GM23338 (cell line): Measurements from ENCODE around the gene ST8SIA1. TPM values are rescaled to one million over a fixed set of nuclear protein-coding genes. Genes with fewer than 3 reads are reported as not detected.
A peak's percentile ranks its signal among the peaks of the same experiment; 100 is the strongest.

Source experiments
- ATAC-seq: fragments of 200-7000 bp; cut with Tn5 transposase; 3 replicates; pipeline ENCODE4 v1.9.1; 2020
- DNase-seq: peaks from one replicate; pipeline ENCODE4 v3.0.0-alpha.2; 2015; ENCODE audit warnings: low spot score
- H2AFZ ChIP-seq: fragments of 200-600 bp; sonication (generic); 2 replicates; pipeline ENCODE4 v1.8.0; 2016; ENCODE audit warnings: antibody characterized with exemption, mild to moderate bottlenecking, moderate library complexity
- H3F3A ChIP-seq: fragments of 200-600 bp; sonication (generic); replicated peaks from 2 replicates; pipeline ENCODE4 v1.8.0; 2017; ENCODE audit warnings: antibody characterized with exemption, mixed run types, low read depth
- H3K27ac ChIP-seq: fragments of 200-600 bp; sonication (generic); 2 replicates; pipeline ENCODE4 v1.6.1; 2016; ENCODE audit warnings: low read depth
- H3K27me3 ChIP-seq: fragments of 200-600 bp; sonication (generic); 2 replicates; pipeline ENCODE4 v1.8.0; 2016; ENCODE audit warnings: mild to moderate bottlenecking, mixed run types, moderate library complexity; ENCODE audit not compliant: insufficient read depth
- H3K36me3 ChIP-seq: fragments of 200-600 bp; sonication (generic); 2 replicates; pipeline ENCODE4 v1.8.0; 2016; ENCODE audit warnings: mild to moderate bottlenecking; ENCODE audit not compliant: insufficient read depth
- H3K4me1 ChIP-seq: fragments of 200-600 bp; sonication (generic); 2 replicates; pipeline ENCODE4 v1.8.0; 2016; ENCODE audit warnings: mild to moderate bottlenecking, moderate library complexity; ENCODE audit not compliant: insufficient read depth
- H3K4me2 ChIP-seq: fragments of 200-600 bp; sonication (generic); 2 replicates; pipeline ENCODE4 v1.7.1; 2017; ENCODE audit warnings: mixed run types
- H3K4me3 ChIP-seq: fragments of 200-600 bp; sonication (generic); 2 replicates; pipeline ENCODE4 v1.6.1; 2016; ENCODE audit warnings: mixed run types
- H3K79me2 ChIP-seq: fragments of 200-600 bp; sonication (generic); replicated peaks from 2 replicates; pipeline ENCODE4 v1.8.0; 2017; ENCODE audit warnings: mild to moderate bottlenecking; ENCODE audit not compliant: insufficient read depth
- H3K9me2 ChIP-seq: fragments of 200-600 bp; sonication (generic); 2 replicates; pipeline ENCODE4 v1.8.0; 2017; ENCODE audit not compliant: insufficient read depth
- H4K20me1 ChIP-seq: fragments of 200-600 bp; sonication (generic); replicated peaks from 2 replicates; pipeline ENCODE4 v1.8.0; 2017; ENCODE audit warnings: mild to moderate bottlenecking; ENCODE audit not compliant: insufficient read depth
- H3K27ac Mint-ChIP-seq: 2 replicates; pipeline ENCODE4 v1.8.0; 2020; ENCODE audit warnings: inconsistent platforms, mild to moderate bottlenecking, moderate library complexity, mixed read lengths
- H3K27me3 Mint-ChIP-seq: 3 replicates; pipeline ENCODE4 v1.8.0; 2022; ENCODE audit warnings: low read depth, mild to moderate bottlenecking, moderate library complexity, mixed read lengths, inconsistent platforms; ENCODE audit not compliant: insufficient read depth, poor library complexity
- H3K36me3 Mint-ChIP-seq: 3 replicates; pipeline ENCODE4 v1.8.0; 2021; ENCODE audit warnings: low read depth, mild to moderate bottlenecking, inconsistent platforms, moderate library complexity, mixed read lengths
- H3K4me1 Mint-ChIP-seq: 3 replicates; pipeline ENCODE4 v1.8.0; 2020; ENCODE audit warnings: mild to moderate bottlenecking, inconsistent platforms, mixed read lengths
- H3K4me3 Mint-ChIP-seq: 3 replicates; pipeline ENCODE4 v1.8.0; 2021; ENCODE audit warnings: moderate library complexity, mild to moderate bottlenecking, inconsistent platforms, mixed read lengths
- H3K9me3 Mint-ChIP-seq: 3 replicates; pipeline ENCODE4 v1.8.0; 2020; ENCODE audit warnings: moderate library complexity, mild to moderate bottlenecking, inconsistent platforms, mixed read lengths
- CREB1 ChIP-seq: fragments of 250-450 bp; sonication (Bioruptor Pico); IDR thresholded peaks from 2 replicates; pipeline ENCODE4 v1.5.0; 2020; ENCODE audit warnings: low read depth, mild to moderate bottlenecking, moderate library complexity
- EZH2phosphoT487 ChIP-seq: fragments of 200-600 bp; sonication (generic); IDR thresholded peaks from one replicate; pipeline ENCODE4 v1.8.1; 2018; ENCODE audit warnings: antibody characterized with exemption; ENCODE audit not compliant: unreplicated experiment
- NANOG ChIP-seq: IDR thresholded peaks from 2 replicates; pipeline ENCODE4 v1.6.1; 2016; ENCODE audit warnings: antibody characterized with exemption, borderline replicate concordance
- REST ChIP-seq: IDR thresholded peaks from one replicate; pipeline ENCODE4 v1.6.1; 2018; ENCODE audit warnings: antibody characterized with exemption; ENCODE audit not compliant: unreplicated experiment
- STAT1 ChIP-seq: IDR thresholded peaks from one replicate; pipeline ENCODE4 v1.6.1; 2016; ENCODE audit warnings: antibody characterized with exemption; ENCODE audit not compliant: unreplicated experiment
- ZNF114 ChIP-seq: fragments of 250-450 bp; sonication (Bioruptor Pico); IDR thresholded peaks from 2 replicates; pipeline ENCODE4 v1.5.0; 2020; ENCODE audit warnings: mild to moderate bottlenecking, moderate library complexity
- ZNF331 ChIP-seq: fragments of 250-450 bp; sonication (Bioruptor Pico); IDR thresholded peaks from 2 replicates; pipeline ENCODE4 v1.5.0; 2020; ENCODE audit warnings: low read depth, mild to moderate bottlenecking, moderate library complexity
- polyA plus RNA-seq: library from polyadenylated mRNA; unstranded; fragments of >200 nt; fragmentation: Nextera tagmentation; extraction: Ambion mirVana; gene quantifications from 2 replicates; pipeline ENCODE4 v1.2.1, GENCODE V29; 2016
- total RNA-seq: library from RNA; depleted of rRNA; stranded (reverse); fragments of >200 nt; shearing (Covaris generic); gene quantifications from 2 replicates; pipeline ENCODE4 v1.2.3, GENCODE V29; 2014
- TF ChIP-seq, protein P1 (sequence below): IDR thresholded peaks from 2 replicates; pipeline ENCODE4 v1.6.1; 2016; ENCODE audit warnings: antibody characterized with exemption

ST8SIA1 gene
- total and polyA plus RNA-seq, 2 experiments from 2014 or later = 2.5 to 5.1 TPM

DNA sequence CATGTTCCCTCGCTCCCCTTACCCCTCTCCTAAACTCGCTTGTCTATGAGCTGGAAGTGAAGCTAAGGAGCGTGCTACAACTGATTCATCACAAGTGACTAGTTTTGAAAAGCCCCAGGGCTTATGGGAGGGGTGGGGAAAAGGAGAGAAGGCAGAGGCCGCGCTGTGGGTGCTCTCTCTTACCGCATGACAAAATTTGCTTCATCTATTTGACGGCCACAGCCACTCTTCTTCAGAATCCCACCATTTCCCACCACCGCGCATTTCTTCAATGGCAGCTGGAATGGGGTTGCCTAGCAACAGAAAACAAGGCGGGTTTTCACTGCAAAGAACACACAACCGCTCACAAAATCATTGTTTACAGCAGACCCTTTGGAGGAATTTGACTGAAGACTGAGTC, 79.4 kb downstream of the ST8SIA1 start:
- peaks cover 2% of the 10 kb centered on the region for H3K27me3 Mint-ChIP-seq
- Histone ChIP-seq H3K27ac (no peak overlapping the region), H3K9me2 (no peaks in the 10 kb centered on the region), H3F3A (no peaks in the 10 kb centered on the region), H3K4me3 (no peak overlapping the region), H3K4me2 (peak overlapping the region; percentile 16), H2AFZ (no peak overlapping the region), H3K4me1 (peaks cover 16% of the 10 kb centered on the region), H3K27me3 (no peaks in the 10 kb centered on the region), H3K36me3 (no peaks in the 10 kb centered on the region), H4K20me1 (no peaks in the 10 kb centered on the region), H3K79me2 (no peaks in the 10 kb centered on the region)
- no peaks in the 10 kb centered on the region for H3K9me3 Mint-ChIP-seq
- H3K36me3 Mint-ChIP-seq = no peaks in the 10 kb centered on the region
- ATAC-seq = peak; percentile 79
- TF ChIP-seq, protein P1, sequence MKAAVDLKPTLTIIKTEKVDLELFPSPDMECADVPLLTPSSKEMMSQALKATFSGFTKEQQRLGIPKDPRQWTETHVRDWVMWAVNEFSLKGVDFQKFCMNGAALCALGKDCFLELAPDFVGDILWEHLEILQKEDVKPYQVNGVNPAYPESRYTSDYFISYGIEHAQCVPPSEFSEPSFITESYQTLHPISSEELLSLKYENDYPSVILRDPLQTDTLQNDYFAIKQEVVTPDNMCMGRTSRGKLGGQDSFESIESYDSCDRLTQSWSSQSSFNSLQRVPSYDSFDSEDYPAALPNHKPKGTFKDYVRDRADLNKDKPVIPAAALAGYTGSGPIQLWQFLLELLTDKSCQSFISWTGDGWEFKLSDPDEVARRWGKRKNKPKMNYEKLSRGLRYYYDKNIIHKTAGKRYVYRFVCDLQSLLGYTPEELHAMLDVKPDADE = no peak
- TF ChIP-seq ZNF114 (no peak), ZNF331 (no peak), REST (no peak), CREB1 (CRISPR knock-in tag) (no peak), STAT1 (no peak), EZH2phosphoT487 (no peak)
- H3K4me1 Mint-ChIP-seq = no peaks in the 10 kb centered on the region; the same call in 2 of the 3 replicates
- no peak overlapping the region for H3K27ac Mint-ChIP-seq
- no peak overlapping the region for H3K4me3 Mint-ChIP-seq
- peak; percentile 82 for DNase-seq

GRCh38 chr12:22254478-22254877, 80.0 kb downstream of the ST8SIA1 start:
- H3K4me1 Mint-ChIP-seq = no peaks in the 10 kb centered on the region; the same call in 2 of the 3 replicates

More at GRCh38 chr12:22254478-22254877, 80.0 kb downstream of the ST8SIA1 start:
- TF ChIP-seq NANOG (no peak), REST (no peak)
- no peaks in the 10 kb centered on the region for H3F3A ChIP-seq
- no peak overlapping the region for H3K27ac Mint-ChIP-seq
- H3K36me3 Mint-ChIP-seq = no peaks in the 10 kb centered on the region
- no peak overlapping the region for H3K4me2 ChIP-seq
- no peak for ATAC-seq
- H3K4me1 ChIP-seq = peaks cover 16% of the 10 kb centered on the region
- no peaks in the 10 kb centered on the region for H3K36me3 ChIP-seq
- H3K4me3 ChIP-seq = no peak overlapping the region
- H3K27me3 Mint-ChIP-seq = peaks cover 2% of the 10 kb centered on the region
- H3K79me2 ChIP-seq = no peaks in the 10 kb centered on the region
- DNase-seq = no peak
- H3K27me3 ChIP-seq = no peaks in the 10 kb centered on the region
- H3K27ac ChIP-seq = no peak overlapping the region
- no peak overlapping the region for H2AFZ ChIP-seq
- H4K20me1 ChIP-seq = no peaks in the 10 kb centered on the region
- H3K4me3 Mint-ChIP-seq = no peak overlapping the region
- H3K9me2 ChIP-seq = no peaks in the 10 kb centered on the region
- H3K9me3 Mint-ChIP-seq = no peaks in the 10 kb centered on the region
